Activated T-helper 1 cell treated with anti-CD3 and anti-CD28 coated beads, Interleukin-2, amount 50 U/mL, for 16 hours (primary cell): ENCODE data around the gene COX6A2.

ENCODE experiments used
- DNase-seq, 2 donors: peaks; one replicate each; pipeline ENCODE4 v3.0.0-alpha.2; 2020; ENCODE audit warnings: low read depth in 1 of 2, low spot score in 1 of 2

Gene COX6A2

GRCh38 chr16:31428279-31428597 is at the start of gene COX6A2:
COX6A2 (minus strand) TSS chr16:31428360; CDS start chr16:31428325, 35 bp downstream.
- DNase-seq: no peak

GRCh38 chr16:31477220-31478216 is 49.4 kb upstream of the COX6A2 start:
- DNase-seq: no peak

DNA sequence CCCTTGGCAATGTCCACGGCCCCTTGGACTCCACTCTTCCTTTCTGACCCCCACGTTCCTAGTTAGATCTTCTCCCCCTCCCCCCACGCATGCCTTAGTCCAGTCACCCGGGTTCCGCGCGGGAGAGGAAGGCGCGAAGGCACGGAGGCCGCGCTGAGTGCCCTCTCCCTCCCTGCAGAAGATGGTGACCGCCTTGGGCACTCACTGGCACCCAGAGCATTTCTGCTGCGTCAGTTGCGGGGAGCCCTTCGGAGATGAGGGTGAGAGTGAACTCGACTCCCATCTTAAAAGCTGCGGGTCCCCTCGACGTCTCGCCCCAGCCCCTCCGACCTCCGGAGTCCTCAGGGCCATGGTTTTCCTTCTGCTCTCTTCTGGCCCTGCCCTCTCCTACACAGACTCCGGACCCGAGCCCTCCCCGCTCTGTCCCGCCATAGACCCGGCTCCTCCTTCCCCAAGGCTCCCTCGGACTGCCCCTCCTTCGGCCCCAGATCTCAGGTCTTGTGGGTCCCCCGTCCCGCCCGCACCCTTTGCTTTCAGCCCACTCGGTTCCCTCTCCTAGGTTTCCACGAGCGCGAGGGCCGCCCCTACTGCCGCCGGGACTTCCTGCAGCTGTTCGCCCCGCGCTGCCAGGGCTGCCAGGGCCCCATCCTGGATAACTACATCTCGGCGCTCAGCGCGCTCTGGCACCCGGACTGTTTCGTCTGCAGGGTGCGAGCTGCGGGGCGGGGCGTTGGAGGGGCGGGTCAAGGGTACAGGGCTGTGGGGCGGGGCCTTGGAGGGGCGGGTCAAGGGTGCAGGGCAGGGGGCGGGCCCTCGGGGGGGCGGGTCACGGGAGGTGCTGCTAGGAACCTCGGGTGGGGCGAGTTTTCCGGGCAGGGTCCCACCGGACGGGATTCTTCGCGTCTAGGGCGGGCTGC is 48.4 kb upstream of the COX6A2 start:
- DNase-seq: peak; percentile 73 to 93

GRCh38 chr16:31475946-31476302 is 47.8 kb upstream of the COX6A2 start:
- DNase-seq: no peak

- DNase-seq: no peak
Observed at GRCh38 chr16:31474773-31475738, 46.9 kb upstream of the COX6A2 start.

- DNase-seq: no peak
Observed at GRCh38 chr16:31474173-31474714, 46.1 kb upstream of the COX6A2 start.

GRCh38 chr16:31473264-31473984 is 45.3 kb upstream of the COX6A2 start:
- DNase-seq: no peak

GRCh38 chr16:31472709-31473203 is 44.6 kb upstream of the COX6A2 start:
- DNase-seq: no peak

GRCh38 chr16:31471875-31472708 is 43.9 kb upstream of the COX6A2 start, which contains the start of gene TGFB1I1:
TGFB1I1 (plus strand) TSS chr16:31472152; CDS start chr16:31472189, 37 bp downstream.
- no peak for DNase-seq

- no peak for DNase-seq
Observed at GRCh38 chr16:31471241-31471874, 43.2 kb upstream of the COX6A2 start.

DNA sequence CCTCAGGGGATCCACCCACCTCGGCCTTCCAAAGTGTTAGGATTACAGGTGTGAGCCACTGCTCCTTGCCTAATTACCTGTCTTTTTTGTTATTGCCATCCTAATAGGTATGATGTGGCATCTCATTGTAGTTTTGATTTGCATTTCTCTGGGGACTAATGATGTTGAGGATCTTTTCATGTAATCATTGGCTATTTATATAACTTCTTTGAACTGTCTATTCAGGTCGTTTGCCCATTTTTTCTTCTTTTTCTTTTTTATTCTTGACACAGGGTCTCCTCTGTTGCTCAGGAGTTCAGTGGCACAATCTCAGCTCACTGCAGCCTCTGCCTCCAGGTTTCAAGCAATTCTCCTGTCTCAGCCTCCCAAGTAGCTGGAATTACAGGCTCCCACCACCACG is 42.5 kb upstream of the COX6A2 start:
- no peak for DNase-seq

DNA sequence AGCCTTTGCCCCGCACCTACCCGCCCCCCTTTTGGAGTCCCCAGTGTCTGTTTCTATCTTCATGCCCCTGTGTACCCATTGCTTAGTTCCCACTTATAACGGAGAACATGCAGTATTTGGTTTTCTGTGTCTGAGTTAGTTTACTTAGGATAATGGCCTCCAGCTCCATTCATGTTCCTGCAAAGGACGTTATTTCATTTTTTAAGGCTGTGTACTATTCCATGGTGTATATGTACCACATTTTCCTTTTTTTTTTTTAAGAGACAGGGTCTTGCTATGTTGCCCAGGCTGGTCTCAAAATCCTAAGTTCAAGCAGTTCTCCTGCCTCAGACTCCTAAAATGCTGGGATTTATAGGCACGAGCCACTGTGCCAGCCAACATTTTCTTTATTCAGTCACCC is 39.7 kb upstream of the COX6A2 start:
- DNase-seq: no peak

DNA sequence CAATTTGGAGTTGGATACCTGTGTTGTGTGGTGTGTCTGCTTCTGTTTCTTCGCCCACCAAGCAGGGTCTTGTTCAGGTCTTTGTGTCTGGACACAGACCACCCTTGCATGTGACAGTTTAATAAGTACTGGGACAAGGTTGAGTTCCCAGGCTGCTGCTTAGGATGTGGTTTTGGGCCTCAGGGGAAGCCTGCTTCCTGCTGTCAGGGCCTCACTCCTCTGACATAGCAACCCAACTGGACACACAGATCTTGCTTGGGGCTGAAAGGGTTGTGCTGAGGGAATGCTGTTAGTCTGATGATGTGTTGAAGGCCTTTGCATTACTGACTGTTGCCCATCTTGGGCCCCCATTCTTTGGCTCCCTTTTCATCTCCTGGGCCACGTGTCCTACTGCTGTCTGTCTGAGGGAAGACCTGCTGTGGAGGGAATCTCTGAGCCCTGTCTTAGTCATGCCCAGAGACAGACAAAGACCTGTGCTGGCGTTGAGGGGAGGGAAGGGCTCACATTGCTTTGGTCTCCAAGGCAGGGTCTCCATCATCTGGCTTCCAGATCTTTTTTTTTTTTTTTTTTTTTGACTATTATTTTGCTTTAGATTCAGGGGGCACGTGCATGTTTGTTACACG is 39.1 kb upstream of the COX6A2 start:
- no peak for DNase-seq

DNA sequence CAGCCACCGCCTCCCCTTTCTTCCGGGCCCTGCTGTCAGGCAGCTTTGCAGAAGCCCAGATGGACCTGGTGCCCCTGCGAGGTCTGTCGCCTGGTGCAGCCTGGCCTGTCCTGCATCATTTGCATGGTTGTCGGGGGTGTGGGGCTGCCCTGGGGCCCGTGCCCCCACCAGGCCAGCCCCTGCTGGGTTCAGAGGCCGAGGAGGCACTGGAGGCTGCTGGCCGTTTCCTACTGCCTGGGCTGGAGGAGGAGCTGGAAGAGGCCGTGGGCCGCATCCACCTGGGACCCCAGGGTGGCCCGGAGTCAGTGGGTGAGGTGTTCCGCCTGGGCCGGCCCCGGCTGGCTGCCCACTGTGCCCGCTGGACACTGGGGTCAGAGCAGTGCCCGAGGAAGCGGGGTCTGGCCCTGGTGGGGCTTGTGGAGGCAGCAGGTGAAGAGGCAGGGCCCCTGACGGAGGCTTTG is 38.3 kb upstream of the COX6A2 start:
- no peak for DNase-seq

- no peak for DNase-seq
Observed at GRCh38 chr16:31465788-31466370, 37.7 kb upstream of the COX6A2 start.

- no peak for DNase-seq
Observed at GRCh38 chr16:31464781-31465260, 36.7 kb upstream of the COX6A2 start.

- no peak for DNase-seq
Observed at GRCh38 chr16:31464348-31464769, 36.2 kb upstream of the COX6A2 start.
